Measurements from ENCODE around the gene SVIL.

Gene SVIL

GRCh38 chr10:29409241-29410054 is 225.3 kb downstream of the SVIL start:
- no peak for DNase-seq

- no peak for DNase-seq
These were observed 225.9 kb downstream of the SVIL start for GRCh38 chr10:29408847-29409240.
